Measurements from ENCODE around the gene PPTC7. TPM values are rescaled to one million over a fixed set of nuclear protein-coding genes. Genes with fewer than 3 reads are reported as not detected.

PPTC7 gene, protein sequence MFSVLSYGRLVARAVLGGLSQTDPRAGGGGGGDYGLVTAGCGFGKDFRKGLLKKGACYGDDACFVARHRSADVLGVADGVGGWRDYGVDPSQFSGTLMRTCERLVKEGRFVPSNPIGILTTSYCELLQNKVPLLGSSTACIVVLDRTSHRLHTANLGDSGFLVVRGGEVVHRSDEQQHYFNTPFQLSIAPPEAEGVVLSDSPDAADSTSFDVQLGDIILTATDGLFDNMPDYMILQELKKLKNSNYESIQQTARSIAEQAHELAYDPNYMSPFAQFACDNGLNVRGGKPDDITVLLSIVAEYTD
- total RNA-seq (2022; extraction: Qiagen RNA extraction; ENCODE audit: low read depth) = 11.8 to 23.5 TPM (median 21.9 TPM) in 5 replicates

DNA sequence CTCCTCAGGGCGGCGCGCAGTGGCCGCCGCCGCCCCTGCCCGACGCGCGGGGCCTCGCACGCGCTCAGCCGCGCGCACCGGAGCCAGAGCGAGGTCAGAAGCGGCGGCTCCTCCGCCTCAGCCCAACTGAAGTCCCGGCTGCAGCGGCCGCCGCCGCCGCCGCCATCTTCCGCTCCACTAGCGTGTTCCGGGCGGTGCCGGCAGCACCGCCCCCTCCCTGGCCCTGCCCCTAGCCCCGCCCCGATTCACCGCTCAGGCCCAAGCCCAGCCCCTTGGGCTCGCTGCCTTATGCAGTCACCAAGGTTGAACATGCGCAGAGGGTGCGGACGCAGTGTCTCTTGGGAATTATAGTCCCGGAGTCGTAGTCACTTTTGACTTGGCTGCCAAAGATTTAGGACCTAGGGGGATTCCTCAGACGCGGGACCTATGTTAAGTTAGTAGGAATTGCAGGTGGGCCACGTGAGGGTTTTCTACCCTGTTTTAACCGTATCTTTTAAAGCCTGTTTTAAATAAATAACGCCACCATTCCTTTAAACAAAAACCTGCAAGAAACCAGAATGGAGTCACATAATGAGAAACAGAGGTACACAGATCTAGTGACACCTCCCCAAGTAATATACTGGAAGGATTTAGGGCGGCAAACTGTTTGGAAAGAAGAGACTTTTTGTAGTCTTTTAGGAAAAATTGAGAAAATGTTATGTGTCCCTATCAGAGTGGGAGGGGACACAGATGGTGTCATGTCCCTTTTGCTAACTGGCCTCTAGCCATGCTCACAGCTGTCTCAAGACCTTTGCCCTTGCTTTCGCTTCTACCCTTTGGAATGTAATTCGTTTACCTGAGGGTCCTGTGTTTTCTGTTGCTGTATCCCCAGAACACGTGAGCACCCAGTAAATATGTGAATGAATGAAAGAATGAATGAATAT, at the start of gene PPTC7:
PPTC7 (minus strand) TSS at position 182 of the 923 bp plus-strand sequence. CDS start 287 bp downstream, outside the sequence.

DNA sequence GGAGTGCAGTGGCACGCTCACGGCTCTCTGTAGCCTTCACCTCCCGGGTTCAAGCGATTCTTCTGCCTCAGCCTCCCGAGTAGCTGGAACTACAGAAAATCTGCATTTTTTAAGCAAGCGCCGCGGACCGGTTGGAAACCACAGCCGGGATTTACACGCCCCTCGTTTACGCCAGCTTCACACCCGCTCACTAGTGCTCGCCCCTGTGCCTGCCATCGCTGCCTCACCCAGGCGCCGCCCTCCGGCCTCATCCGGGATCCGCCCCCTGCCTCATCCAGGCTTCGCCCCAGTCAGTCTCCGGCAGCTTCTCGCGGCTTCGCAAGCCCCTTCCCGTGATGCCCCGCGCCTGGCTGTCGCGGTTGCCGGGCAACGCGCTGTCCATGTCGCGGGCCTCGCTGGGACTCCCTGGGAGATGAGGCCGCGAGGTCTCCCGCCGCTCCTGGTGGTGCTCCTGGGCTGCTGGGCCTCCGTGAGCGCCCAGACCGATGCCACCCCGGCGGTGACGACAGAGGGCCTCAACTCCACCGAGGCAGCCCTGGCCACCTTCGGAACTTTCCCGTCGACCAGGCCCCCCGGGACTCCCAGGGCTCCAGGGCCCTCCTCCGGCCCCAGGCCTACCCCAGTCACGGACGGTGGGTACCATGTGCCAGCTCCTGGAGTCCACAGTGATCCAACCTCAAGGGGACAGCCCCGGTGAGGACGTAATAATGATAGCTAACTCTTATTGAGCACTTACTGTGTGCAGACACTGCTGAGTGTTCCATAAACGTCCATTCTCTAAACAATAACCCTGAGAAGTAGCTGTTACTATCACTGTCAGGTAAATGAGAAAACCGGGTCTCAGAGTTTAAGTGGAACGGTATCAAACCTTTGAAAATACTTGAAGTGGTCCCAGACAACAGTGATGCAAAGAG, 30.9 kb upstream of the PPTC7 start, which contains the start of gene TCTN1:
TCTN1 (plus strand) TSS at position 359 of the 914 bp plus-strand sequence; CDS start at position 413, 54 bp downstream.

GRCh38 chr12:110501752-110502738, 81.1 kb downstream of the PPTC7 start, which contains the start of the genes RAD9B and VPS29:
TSS of gene RAD9B (plus strand) at chr12:110502331. CDS start at chr12:110502338, 7 bp downstream.
TSS of gene VPS29 (minus strand) at chr12:110502111. CDS start at chr12:110502051, 60 bp downstream.

Other genes with a start within 250 kb of the PPTC7 start
- 52.9 to 60.4 TPM (median 56.0 TPM) in 5 replicates for gene ANAPC7, start 179.6 kb downstream of the PPTC7 start, total RNA-seq (2022; extraction: Qiagen RNA extraction; ENCODE audit: low read depth)
- 427 to 826 TPM (median 445 TPM) in 5 replicates for gene ARPC3, start 133.0 kb downstream of the PPTC7 start, total RNA-seq (2022; extraction: Qiagen RNA extraction; ENCODE audit: low read depth)
- 31.6 to 38.7 TPM (median 36.2 TPM) in 5 replicates for gene GPN3, start 115.1 kb downstream of the PPTC7 start, total RNA-seq (2022; extraction: Qiagen RNA extraction; ENCODE audit: low read depth)
- gene FAM216A, start 114.5 kb downstream of the PPTC7 start, total RNA-seq (2022; extraction: Qiagen RNA extraction; ENCODE audit: low read depth) = 16.1 to 22.4 TPM (median 19.2 TPM) in 5 replicates
- gene VPS29, start 81.2 kb downstream of the PPTC7 start, total RNA-seq (2022; extraction: Qiagen RNA extraction; ENCODE audit: low read depth) = 137 to 153 TPM (median 145 TPM) in 5 replicates
- gene RAD9B, start 81.0 kb downstream of the PPTC7 start, total RNA-seq (2022; extraction: Qiagen RNA extraction; ENCODE audit: low read depth) = 0.11 to 0.42 TPM (median 0.31 TPM) in 4 of 5 replicates, not detected in the other
- gene TCTN1, start 30.8 kb upstream of the PPTC7 start, total RNA-seq (2022; extraction: Qiagen RNA extraction; ENCODE audit: low read depth) = 24.8 to 35.0 TPM (median 29.5 TPM) in 5 replicates
- 0.40 to 0.92 TPM (median 0.70 TPM) in 5 replicates for gene HVCN1, start 105.8 kb upstream of the PPTC7 start, total RNA-seq (2022; extraction: Qiagen RNA extraction; ENCODE audit: low read depth)
- 130 to 162 TPM (median 151 TPM) in 5 replicates for gene PPP1CC, start 159.6 kb upstream of the PPTC7 start, total RNA-seq (2022; extraction: Qiagen RNA extraction; ENCODE audit: low read depth)